NCI-H2029 treated with DMSO at 0.1 percent for 48 hours (cell line): ENCODE results near the gene LRRC27.

ENCODE experiments used
- DNase-seq: peaks from one replicate; lab custom pipeline; 2025; lab: John Stamatoyannopoulos, UW

The LRRC27 gene

GRCh38 chr10:132415255-132415654, 83.3 kb downstream of the LRRC27 start:
- DNase-seq, result no peak

DNA sequence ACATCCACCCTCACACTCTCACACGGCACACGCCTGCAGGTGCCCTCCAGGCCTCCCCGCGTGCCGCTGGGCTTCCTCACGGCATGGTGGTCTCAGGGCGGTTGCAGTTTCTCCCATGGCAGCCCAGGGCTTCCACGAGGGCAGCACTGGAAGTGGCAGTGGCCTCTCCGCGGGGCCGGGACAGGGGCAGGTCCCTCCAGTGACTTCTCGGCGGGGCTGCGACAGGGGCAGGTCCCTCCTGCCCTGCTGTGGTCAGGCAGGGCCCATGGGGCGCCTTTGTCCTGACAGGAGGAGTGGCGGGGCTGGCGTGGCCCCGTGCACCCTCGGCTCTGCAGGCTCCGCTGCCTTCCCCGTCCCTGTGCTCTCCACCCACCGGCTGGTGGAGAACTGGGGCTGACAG, 84.0 kb downstream of the LRRC27 start:
- DNase-seq, result no peak

DNA sequence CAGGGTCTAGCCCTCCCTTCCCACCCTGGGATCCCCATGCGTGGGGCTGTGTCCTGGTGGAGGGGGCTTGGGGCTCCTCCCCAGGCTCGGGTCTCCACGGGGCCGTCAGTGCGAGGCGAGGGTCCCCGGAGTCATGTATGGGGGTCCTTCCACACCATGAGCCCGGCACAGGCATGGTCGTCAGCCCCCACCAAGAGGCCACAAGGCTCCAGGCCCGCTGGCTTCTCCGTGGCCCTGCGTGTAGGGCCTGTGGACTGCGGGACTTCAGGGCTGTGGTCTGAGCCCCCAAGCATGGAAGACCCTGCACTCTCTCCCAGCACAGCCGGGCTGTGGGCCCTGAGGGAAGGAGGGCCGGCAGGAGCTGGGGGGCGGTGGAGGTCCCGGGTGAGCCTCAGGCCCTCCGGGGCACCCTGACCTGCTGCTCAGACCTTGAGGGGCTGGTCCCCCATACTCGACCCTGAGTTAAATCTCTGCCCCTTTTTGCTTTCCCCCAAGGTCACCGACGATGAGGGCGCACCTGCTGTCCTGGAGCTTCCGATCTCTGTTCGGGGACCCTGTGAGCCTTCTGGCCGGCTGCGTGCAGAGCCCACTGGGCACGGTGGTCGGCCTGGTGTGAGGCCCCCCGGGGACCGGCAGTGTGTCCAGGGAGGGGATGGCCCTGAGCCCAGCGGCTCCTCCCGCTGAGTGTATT, 84.7 kb downstream of the LRRC27 start:
- DNase-seq, result no peak

DNA sequence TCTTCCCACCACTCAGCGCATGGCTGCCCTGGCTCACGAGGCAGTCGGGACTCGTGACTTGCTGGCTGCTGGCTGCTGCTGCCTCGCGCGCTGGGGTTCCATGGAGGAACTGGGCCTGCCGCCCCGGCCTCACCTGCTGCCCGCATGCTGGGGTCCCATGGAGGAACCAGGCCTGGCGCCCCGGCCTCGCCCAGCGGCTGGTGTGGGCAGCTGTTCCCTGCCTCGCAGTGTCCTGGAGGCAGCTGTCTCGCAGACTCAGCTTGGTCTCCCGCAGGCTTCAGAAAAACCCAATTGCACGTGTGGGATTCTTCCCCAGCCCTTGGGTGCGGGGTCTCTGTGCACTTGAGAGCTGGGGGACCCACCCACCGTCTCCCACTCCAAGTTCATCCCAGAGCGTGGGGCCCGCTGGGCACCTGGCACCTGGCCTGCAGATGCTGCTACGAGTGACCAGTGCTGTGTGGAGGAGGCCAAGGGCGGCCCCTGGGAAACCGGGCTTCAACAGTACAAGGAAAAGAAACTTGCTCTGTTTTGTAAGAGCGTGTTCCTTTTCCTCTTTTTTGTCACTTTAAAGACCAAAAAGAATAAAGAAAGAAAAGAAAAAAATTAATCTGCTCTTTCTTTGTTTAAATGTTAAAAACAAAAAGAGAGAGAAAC, 85.4 kb downstream of the LRRC27 start:
- no peak for DNase-seq

- no peak for DNase-seq
Observed at GRCh38 chr10:132417957-132418441, 86.0 kb downstream of the LRRC27 start.

- no peak for DNase-seq
Observed at GRCh38 chr10:132418527-132419416, 86.8 kb downstream of the LRRC27 start.

GRCh38 chr10:132419538-132420468, 87.8 kb downstream of the LRRC27 start:
- DNase-seq, result no peak

- DNase-seq, result no peak
Observed at GRCh38 chr10:132420469-132420980, 88.5 kb downstream of the LRRC27 start.

GRCh38 chr10:132420981-132421846, 89.2 kb downstream of the LRRC27 start:
- no peak for DNase-seq

- no peak for DNase-seq
Observed at GRCh38 chr10:132421847-132422751, 90.1 kb downstream of the LRRC27 start.

DNA sequence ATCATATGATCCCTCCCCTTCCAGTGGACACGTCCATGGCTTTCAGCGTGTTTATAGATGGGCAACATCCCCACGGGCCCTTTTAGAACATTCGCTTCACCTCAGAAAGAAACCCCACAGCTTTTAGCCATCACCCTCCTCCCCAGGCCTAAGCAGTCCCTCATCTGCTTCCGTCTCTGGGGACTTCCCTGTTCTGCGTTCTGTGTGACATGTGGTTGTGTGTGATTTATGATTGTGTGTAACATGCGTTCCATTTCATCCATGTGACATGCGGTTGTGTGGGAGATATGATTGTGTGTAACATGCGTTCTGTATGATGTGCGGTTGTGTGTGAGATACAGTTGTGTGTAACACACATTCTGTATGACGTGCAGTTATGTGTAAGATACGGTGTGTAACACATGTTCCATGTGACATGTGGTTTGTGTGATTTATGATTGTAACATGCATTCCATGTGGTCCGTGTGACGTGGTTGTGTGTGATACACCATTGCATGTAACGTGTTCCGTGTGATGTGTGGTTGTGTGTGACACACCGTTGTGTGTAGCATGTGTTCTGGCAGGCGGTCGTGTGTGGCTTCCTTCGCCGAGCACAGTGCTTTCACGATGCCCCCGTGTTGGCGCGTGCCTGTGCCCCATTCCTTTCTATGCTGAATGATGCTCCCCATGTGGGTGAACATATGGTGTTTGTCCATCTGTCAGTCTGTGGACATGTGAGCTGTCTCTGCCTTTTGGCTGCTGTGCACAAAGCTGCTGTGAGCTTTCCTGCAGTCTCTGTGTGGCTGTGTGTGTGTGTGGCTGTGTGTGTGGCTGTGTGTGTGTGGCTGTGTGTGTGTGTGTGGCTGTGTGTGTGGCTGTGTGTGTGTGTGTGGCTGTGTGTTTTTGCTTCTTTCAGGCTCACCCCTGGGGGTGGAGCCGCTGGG, 91.2 kb downstream of the LRRC27 start:
- no peak for DNase-seq

DNA sequence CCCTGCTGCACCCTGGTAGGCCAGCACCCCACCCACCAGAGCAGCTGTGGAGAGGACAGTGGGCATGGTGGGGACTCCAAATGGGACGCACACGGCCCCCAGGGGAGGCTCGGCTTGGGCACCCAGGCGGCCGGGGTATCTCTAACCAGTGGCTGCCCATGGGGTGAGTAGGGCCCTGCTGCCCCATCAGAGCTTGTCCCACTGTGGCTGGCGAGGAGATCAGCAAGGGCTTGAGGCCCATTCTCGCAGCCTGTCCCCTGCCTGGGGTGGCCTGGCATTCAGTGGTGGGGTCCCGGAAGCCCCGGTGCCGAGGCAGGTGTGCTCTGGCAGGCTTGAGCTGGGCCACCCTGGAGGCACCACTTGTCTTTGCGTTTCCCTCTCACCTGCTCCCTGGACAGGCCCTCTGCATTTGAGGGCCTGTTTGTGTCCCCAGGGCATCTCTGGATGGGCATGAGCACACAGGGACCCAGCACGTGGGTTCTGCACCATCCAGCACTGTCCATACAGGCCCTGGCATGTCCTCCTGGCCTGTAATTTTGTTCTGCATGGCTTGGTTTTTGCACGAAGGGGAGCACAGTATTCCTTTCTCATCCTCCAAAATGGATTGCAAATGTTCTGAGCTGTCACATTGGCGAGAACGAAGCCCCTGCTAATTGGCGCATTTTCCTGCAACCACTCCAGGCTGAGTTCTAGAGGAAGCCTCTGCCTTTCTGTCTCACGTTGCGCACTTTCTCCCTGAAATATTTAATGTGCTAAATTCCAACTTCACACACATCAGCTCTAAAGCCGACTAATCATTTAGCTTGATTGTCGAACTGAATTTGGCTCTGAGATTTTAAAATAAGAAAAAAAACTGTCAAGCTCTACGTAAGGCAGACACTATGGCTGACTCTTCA, 92.2 kb downstream of the LRRC27 start:
- DNase-seq, result no peak

DNA sequence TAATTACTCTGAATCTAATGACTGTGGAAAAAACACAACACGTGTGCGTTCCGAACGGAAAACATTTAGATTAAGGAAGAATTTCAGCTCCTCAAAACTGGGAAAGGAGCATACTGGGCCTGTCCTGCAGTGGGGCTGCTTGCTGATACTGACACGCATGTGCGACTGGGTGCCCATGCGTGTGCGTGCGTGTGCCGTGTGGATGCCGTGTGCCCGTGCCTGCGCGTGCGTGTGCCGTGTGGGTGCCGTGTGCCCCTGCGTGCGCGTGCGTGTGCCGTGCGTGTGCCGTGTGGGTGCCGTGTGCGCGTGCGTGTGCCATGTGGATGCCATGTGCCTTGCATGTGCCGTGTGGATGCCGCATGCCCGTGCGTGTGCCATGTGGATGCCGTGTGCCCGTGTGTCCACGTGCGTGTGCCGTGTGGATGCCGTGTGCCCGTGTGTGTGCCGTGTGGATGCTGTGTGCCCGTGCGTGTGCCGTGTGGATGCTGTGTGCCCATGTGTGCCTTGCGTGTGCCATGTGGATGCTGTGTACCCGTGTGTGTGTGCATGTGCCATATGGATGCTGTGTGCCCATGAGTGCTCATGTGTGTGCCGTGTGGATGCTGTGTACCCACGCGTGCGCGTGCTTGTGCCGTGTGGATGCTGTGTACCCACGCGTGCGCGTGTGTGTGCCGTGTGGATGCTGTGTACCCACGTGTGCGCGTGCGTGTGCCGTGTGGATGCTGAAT, 93.2 kb downstream of the LRRC27 start:
- DNase-seq, result no peak

GRCh38 chr10:132425757-132426155, 93.8 kb downstream of the LRRC27 start:
- no peak for DNase-seq

- no peak for DNase-seq
Observed at GRCh38 chr10:132427006-132427771, 95.2 kb downstream of the LRRC27 start.

- DNase-seq, result no peak
Observed at GRCh38 chr10:132427939-132428367, 96.0 kb downstream of the LRRC27 start.
